LNCAP (cell line): ENCODE results near the gene DOCK1.

Experiments used
- TF ChIP-seq, protein P1 (sequence below): fragments of 450-650 bp; IDR thresholded peaks from 2 replicates; pipeline ENCODE4 v1.5.1; 2017; ENCODE audit warnings: mild to moderate bottlenecking

DOCK1 gene

GRCh38 chr10:127168261-127168660 lies 263.0 kb downstream of the DOCK1 start:
- TF ChIP-seq, protein P1, sequence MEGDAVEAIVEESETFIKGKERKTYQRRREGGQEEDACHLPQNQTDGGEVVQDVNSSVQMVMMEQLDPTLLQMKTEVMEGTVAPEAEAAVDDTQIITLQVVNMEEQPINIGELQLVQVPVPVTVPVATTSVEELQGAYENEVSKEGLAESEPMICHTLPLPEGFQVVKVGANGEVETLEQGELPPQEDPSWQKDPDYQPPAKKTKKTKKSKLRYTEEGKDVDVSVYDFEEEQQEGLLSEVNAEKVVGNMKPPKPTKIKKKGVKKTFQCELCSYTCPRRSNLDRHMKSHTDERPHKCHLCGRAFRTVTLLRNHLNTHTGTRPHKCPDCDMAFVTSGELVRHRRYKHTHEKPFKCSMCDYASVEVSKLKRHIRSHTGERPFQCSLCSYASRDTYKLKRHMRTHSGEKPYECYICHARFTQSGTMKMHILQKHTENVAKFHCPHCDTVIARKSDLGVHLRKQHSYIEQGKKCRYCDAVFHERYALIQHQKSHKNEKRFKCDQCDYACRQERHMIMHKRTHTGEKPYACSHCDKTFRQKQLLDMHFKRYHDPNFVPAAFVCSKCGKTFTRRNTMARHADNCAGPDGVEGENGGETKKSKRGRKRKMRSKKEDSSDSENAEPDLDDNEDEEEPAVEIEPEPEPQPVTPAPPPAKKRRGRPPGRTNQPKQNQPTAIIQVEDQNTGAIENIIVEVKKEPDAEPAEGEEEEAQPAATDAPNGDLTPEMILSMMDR, result no peak

DNA sequence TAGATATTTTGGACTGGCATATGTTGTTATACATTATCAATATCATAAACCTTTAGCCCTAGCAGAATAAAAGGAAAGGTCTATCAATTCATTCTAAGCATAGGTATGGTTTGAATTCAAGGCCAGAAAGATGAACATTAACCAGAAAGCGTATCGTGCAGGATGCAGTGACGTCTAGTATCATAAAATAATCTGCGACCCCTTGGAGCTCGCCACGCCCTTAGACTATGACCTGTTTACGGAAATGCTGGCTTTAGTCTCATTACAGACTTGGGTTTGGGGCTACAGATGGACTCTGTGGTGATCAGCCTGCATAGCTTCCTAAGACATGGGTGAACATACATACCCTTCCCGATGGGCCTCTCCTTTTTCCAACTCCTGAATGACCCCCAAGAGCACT lies 269.6 kb downstream of the DOCK1 start:
- TF ChIP-seq, protein P1, result no peak

DNA sequence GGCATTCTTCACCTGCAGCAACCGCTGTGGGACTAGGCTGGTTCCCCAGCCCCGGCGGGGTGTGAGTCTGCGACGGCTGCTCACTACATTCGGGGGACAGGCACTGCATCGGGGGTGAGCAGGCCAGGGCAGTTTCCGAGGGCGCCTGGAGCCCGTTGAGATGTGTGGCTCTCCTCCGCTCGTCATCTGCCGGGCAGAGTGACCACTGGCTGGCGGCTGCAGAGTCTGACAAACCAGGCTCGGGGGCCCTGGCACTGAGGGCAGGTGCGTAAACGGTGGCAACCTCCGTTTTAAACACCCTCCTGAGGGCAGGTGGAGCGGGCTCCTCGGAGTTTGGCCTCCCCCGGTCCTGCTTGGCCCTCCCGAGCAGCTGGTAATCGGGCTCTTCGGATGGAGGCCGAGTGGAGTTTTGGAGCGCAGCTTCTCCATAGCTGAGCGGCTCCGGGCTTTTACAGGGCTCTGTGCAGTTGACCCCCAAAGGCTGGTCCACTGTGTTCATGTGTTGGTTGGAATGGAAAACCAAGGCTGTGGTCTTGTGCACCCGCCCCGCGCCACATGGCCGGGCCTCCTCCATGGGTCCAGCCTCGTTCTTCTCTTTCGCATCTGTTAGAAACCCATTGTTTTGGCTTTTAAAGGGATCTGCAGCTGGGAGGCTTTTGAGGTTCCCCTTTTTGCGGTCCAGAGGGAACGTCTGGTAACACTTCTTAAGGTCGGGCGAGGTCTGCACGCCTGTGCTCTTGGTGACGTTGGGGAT lies 270.3 kb downstream of the DOCK1 start:
- TF ChIP-seq, protein P1, result no peak

- TF ChIP-seq, protein P1, result no peak
Observed at GRCh38 chr10:127176649-127177048, 271.4 kb downstream of the DOCK1 start.

DNA sequence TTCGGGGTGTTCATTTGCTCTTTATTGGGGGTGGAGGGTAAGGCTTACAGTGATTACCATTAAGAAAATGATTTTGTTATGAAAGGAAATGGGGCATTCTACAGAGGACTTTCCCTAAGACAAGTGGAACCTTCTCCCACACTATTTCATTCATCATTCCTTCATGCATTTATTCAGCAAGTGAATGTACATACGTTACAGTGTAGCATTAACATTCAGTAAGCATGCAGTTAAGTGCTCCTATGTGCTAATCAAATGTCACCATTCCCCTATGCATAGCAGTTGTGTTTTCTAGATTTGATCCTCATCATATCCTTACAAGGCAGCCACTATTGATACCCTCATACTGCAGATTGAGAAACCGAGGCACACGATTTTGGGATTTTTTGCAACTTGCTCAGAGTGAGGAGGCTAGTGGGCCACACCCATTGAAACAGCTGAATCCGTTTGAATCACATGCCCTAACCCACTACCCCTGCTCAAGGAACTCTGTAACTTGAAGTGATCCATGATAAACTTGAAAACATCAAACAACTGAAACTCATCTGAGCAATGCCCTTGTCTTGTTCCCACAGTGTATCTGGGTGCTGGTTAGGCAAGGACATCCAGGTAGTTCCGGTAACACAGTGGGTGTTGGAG lies 274.5 kb downstream of the DOCK1 start:
- TF ChIP-seq, protein P1, result no peak

GRCh38 chr10:127182161-127182560 lies 276.9 kb downstream of the DOCK1 start:
- TF ChIP-seq, protein P1, result no peak

- TF ChIP-seq, protein P1, result no peak
Observed at GRCh38 chr10:127184582-127184981, 279.4 kb downstream of the DOCK1 start.
